ENCODE data around the gene CANT1. TPM values are rescaled to one million over a fixed set of nuclear protein-coding genes. Genes with fewer than 3 reads are reported as not detected.

The CANT1 gene
- total RNA-seq, 1 donor from 2014 or later, result 39.3 TPM

GRCh38 chr17:79019261-79019631 is 9.7 kb upstream of the CANT1 start:
- intact Hi-C loops (cut with micrococcal nuclease), result loop anchor here (1.0 kb wide), 1 partner anchor 23 kb away; no protein-coding TSS in a partner anchor
- Mint-ChIP-seq H3K27me3 (peaks cover 16% of the 10 kb centered on the region), H3K4me3 (no peak overlapping the region), H3K4me1 (peaks cover 6% of the 10 kb centered on the region), H3K36me3 (ENCODE audit: low read depth) (no peaks in the 10 kb centered on the region), H3K27ac (no peak overlapping the region), H3K9me3 (no peaks in the 10 kb centered on the region)
- TF ChIP-seq CTCF (IDR thresholded peaks at IDR 0.05), result no peak
- POLR2A ChIA-PET, result no interaction called here
- ATAC-seq (ENCODE audit: low read depth) (no peak), DNase-seq (no peak)
- CTCF ChIA-PET, result no interaction called here

- TF ChIP-seq CTCF (IDR thresholded peaks at IDR 0.05), result no peak
- Mint-ChIP-seq H3K36me3 (ENCODE audit: low read depth) (no peaks in the 10 kb centered on the region), H3K4me3 (no peak overlapping the region), H3K27me3 (peaks cover 16% of the 10 kb centered on the region), H3K4me1 (no peaks in the 10 kb centered on the region), H3K27ac (no peak overlapping the region), H3K9me3 (no peaks in the 10 kb centered on the region)
- POLR2A ChIA-PET, result no interaction called here
- no peak for DNase-seq
- CTCF ChIA-PET, result interaction anchor here (0.6 kb wide), 1 partner anchor 406 kb away, joined by 3 read pairs; no protein-coding TSS in a partner anchor
- ATAC-seq (ENCODE audit: low read depth), result no peak
- intact Hi-C loops (cut with micrococcal nuclease), result no loop called here
Observed at GRCh38 chr17:79018370-79018695, 8.8 kb upstream of the CANT1 start.

- Mint-ChIP-seq H3K27me3 (peaks cover 14% of the 10 kb centered on the region), H3K4me3 (no peak overlapping the region), H3K36me3 (ENCODE audit: low read depth) (no peaks in the 10 kb centered on the region), H3K4me1 (no peaks in the 10 kb centered on the region), H3K27ac (no peak overlapping the region), H3K9me3 (no peaks in the 10 kb centered on the region)
- DNase-seq (no peak), ATAC-seq (ENCODE audit: low read depth) (no peak)
- ChIA-PET POLR2A (no interaction called here), CTCF (no interaction called here)
- intact Hi-C loops (cut with micrococcal nuclease), result no loop called here
- no peak for TF ChIP-seq CTCF (IDR thresholded peaks at IDR 0.05)
Observed at GRCh38 chr17:79017546-79018369, 8.2 kb upstream of the CANT1 start.

GRCh38 chr17:79014158-79014758 is 4.7 kb upstream of the CANT1 start:
- POLR2A ChIA-PET, result no interaction called here
- Mint-ChIP-seq H3K27me3 (peaks cover 8% of the 10 kb centered on the region), H3K4me1 (peaks cover 8% of the 10 kb centered on the region), H3K9me3 (no peaks in the 10 kb centered on the region), H3K27ac (no peak overlapping the region), H3K36me3 (ENCODE audit: low read depth) (peaks cover 4% of the 10 kb centered on the region), H3K4me3 (no peak overlapping the region)
- no peak for ATAC-seq (ENCODE audit: low read depth)
- intact Hi-C loops (cut with micrococcal nuclease), result no loop called here
- CTCF ChIA-PET, result interaction anchor here (0.9 kb wide), 1 partner anchor 35 kb away, joined by 3 read pairs; no protein-coding TSS in a partner anchor
- no peak for DNase-seq
- TF ChIP-seq CTCF (IDR thresholded peaks at IDR 0.05), result no peak

GRCh38 chr17:79012563-79013134 is 3.1 kb upstream of the CANT1 start:
- Mint-ChIP-seq H3K27me3 (peaks cover 8% of the 10 kb centered on the region), H3K36me3 (ENCODE audit: low read depth) (peaks cover 9% of the 10 kb centered on the region), H3K4me3 (no peak overlapping the region), H3K4me1 (peaks cover 20% of the 10 kb centered on the region), H3K9me3 (no peaks in the 10 kb centered on the region), H3K27ac (no peak overlapping the region)
- POLR2A ChIA-PET, result no interaction called here
- intact Hi-C loops (cut with micrococcal nuclease), result no loop called here
- TF ChIP-seq CTCF (IDR thresholded peaks at IDR 0.05), result no peak
- CTCF ChIA-PET, result no interaction called here
- DNase-seq, result no peak
- ATAC-seq (ENCODE audit: low read depth), result no peak
